HG02642 (cell line): ENCODE data around the gene GSDMA.

ENCODE experiments used
- ATAC-seq: cut with Tn5 transposase; IDR thresholded peaks from one replicate; pipeline ENCODE4 v1.9.1; 2021; ENCODE audit warnings: mild to moderate bottlenecking; ENCODE audit not compliant: unreplicated experiment, poor library complexity

Gene GSDMA

DNA sequence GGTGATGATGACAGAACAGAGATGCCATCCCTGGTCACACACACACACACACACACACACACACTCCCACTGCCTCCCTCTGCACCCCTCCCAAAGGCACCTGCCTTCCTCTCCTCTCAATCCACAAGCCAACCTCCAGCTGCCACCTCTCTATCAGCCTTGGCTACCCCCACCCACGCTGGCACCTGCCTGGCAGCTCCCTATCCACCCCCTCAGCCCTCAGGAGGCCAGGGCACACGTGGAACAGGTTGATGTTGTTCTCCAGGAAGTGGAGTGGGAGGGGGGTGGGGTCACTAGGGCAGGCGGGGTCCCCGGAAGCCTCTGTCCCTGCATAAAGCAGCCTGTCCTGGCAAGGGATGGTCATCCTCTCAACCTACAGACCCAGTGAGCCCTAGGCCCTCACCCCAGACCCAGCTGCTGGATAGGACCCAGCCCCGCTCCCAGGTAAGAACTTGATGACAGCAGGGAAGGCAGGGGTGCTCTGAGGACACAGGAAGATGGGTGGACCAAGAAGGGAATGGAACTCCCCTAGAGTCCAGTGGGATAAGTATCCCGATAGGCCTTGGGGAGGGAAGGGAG lies at the start of gene GSDMA:
Gene GSDMA (plus strand): TSS at position 363 of the 579 bp plus-strand sequence. CDS start 2,684 bp downstream, outside the sequence.
- no peak for ATAC-seq

- ATAC-seq: no peak
Measured at GRCh38 chr17:39913989-39914388, 48.8 kb upstream of the GSDMA start.

- no peak for ATAC-seq
Measured at GRCh38 chr17:39915559-39915958, 47.2 kb upstream of the GSDMA start.

- ATAC-seq: no peak
Measured at GRCh38 chr17:39916918-39917317, 45.9 kb upstream of the GSDMA start.

GRCh38 chr17:39919087-39919683 lies 43.6 kb upstream of the GSDMA start:
- no peak for ATAC-seq

DNA sequence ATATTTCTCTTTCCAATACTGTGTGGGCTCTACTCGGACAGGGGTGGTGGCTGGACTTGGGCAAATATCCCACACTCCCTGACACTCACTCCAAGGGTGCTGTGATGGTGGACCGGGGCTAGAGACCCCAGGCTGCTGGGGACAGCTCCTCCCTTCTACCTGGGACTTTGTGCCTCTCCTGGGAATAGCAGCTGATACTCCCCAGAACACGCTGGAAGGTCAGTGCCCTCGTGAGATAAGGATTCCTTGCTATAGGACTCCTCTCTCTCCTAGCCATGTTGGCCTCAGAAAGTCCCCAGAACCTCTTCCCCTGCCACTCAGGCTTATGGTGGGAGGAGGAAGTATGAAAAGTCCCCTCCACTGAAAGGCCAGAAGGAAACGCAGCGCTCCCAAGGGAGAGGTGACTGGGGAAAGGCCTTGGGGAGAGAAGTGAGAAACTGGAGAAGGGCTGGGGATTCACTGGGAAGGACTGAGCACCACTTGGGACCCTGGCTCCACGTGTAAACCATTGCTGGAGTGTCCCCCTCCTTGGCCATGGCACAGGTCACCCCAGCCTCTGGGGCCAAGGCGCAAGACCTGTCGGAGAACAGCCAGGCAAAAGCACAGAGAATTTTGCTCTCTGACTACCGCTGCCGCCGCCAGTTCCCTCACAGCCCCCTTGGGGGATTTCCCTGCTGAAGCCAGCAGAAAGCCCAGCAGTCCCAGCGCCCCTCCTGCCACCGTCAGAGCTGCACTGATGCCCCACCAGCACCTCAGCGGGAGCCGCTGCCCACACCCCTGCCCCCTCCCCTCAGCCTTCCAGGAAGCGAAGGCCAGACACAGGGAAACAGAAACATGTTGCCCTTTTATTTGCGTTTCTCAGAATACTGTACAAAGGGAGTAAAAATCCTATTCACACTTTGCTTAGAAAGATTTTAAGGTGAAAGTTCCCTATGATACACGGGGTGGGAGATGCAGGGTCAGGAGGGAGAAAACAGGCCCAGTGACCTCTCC lies 42.3 kb upstream of the GSDMA start:
- ATAC-seq: no peak

DNA sequence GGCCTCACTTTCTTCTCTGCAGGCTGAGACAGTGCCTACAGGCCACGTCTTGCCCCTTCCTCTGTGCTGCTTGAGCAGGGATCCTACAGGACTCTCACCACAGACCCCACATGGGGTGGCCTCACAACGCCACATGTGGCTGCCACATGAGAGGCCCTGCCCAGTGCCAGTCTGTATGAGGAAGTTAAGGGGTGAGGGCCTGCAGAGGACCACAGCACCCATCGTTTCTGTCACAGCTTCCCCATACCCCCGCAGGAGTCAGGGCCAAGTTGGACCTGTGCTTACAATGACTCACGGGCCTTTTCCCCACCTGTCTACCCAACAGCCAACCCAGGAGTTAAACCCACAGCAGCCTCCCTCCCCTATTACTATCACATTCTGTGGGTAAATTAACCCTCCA lies 41.5 kb upstream of the GSDMA start:
- no peak for ATAC-seq

- no peak for ATAC-seq
Measured at GRCh38 chr17:39922006-39922405, 40.8 kb upstream of the GSDMA start.

GRCh38 chr17:39923230-39923629 lies 39.6 kb upstream of the GSDMA start:
- no peak for ATAC-seq

DNA sequence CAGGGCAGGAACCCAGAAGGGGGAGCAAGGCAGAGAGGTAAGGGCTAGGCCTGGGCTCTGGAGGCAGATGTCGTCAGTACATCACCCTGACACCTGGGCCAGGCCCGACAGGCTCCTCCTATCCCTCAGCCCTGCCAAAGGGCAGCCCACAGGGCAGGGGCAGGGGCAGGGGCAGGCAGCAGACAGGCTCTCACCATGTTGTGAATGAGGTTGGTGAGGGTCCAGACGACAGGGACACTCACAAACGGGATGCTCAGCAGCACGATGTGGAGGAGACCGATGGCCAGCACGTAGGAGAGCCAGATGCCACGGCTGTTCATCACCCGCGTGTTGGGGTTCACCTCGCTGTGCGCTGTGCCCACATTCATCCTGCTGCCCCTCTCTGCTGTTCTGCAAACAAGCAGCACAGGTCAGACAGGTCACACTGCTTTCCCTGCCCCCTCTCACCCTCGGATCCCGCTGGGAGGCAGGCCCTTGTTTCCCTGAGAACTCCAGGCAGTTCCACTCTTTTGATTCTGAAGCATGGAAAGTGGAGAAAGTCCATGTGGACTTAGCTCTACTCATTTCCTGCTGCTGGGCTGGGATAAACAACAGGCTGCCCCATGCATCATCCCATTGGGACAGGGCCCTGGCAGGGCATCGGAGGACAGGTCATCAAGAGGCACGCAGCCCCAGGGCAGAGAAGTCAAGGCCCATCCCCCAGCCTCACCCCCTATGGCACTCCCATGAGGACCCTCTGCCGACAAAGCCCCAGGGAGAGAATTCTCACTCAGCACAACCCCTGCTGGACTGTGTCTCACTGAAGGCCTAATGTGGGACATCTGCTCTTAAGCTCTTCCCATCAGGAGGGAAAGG lies 38.7 kb upstream of the GSDMA start:
- ATAC-seq: no peak

DNA sequence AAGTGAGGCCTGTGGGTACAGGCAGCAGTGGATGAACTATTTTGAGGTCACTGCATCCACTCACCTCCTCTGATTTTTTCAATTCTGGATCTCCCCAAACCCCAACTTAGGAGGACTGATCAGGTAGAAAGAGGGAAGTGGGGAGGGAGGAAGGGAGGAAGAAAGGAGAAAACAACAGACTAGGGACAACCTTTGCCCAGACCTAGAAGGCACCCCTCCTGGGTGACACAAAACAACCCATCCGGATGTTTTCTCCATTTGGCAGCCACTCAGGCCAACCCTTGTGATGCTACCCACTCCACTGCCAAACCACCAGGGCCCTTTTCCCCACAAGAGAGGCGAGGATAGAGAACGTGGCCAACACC lies 38.1 kb upstream of the GSDMA start:
- ATAC-seq: no peak

DNA sequence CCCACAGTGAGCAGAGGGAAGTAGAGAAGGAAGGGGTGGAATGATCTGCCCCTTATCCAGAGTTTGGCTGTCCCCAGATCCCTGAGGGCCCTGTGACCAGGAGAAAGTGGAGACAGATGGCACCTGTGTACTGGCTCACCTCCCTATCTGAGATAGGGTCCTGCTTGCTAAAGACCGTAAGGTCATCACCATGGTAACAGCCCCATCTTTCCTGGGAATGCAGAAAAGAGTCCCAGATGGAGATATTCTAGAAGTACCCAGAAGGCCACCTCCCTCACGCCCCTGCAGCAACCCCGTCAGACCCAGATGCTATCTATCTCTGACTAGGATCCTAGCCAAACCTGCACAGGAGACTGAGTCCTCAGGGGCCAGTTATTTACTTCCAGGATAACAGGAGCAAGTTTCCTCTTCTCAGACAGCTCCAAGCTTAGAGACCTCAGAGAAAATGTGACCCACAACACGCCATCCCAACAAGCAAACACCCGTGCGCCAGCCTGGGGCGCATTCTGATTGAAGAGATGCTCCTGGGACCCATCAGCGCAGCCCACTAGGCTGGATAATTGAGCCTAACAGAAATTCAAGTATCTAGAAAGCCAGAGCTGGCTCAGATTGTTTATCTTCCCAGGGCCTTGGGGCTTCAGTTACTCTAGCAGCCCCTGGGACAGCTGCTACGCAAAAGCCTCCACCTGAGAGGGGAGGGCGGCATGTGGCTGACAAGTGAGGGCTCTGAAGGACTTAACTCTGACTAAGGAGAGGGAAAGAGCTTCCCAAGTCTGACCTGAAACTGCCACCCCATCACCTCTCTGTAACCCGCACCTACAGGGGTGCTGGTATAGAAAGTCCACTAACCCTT lies 37.3 kb upstream of the GSDMA start:
- no peak for ATAC-seq

- peak; percentile 19 for ATAC-seq
Measured at GRCh38 chr17:39926135-39926587, 36.6 kb upstream of the GSDMA start.

DNA sequence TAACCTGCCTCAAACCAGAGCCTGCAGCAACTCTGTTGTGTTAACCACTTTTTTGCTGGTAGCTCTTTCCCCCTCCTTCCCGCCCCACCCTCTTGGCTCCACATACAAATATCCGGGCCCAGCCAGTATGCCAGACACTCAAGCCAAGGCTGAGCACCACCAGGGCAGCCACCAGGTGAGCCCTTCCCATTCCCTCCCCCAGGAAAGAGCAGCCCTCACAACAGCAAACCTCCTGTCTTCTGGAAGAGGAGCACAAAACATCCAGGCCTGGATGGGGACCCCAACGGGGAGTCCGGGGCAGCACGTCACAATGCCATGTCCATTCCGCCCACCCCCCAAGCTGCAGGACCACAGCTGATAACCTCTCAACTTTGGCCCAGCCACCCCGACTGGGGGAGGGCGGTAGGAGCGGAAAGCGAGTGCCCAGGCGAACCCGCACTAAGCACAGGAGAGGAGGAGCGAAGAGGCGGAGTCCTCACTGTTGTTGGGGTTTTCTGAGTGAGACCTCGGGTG lies 36.2 kb upstream of the GSDMA start:
- ATAC-seq: peak; percentile 20

- peak; percentile 87 for ATAC-seq
Measured at GRCh38 chr17:39927101-39927928, 35.5 kb upstream of the GSDMA start, which contains the start of the genes LRRC3C and ORMDL3. Gene LRRC3C, plus strand, starts transcription at chr17:39927732. Its CDS starts 13,792 bp downstream, at chr17:39941524. Gene ORMDL3, minus strand, starts transcription at chr17:39927601. Its CDS starts 3,398 bp downstream, at chr17:39924203.

GRCh38 chr17:39927929-39928857 lies 34.6 kb upstream of the GSDMA start:
- peak; percentile 14 for ATAC-seq
